Esophagus muscularis mucosa (tissue), 4 donors: ENCODE results near the gene PDE4D. TPM values are rescaled to one million over a fixed set of nuclear protein-coding genes. Genes with fewer than 3 reads are reported as not detected.
A peak's percentile ranks its signal among the peaks of the same experiment; 100 is the strongest.

Source experiments
- DNase-seq: peaks from one replicate; pipeline ENCODE4 v3.0.0-alpha.2; 2017; ENCODE audit errors: extremely low spot score
- H3K27ac ChIP-seq, 4 donors: fragments of 200-600 bp; sonication (generic); replicated peaks in 1 of 4; 1 replicate in 3 of 4; 2 replicates in 1 of 4; pipeline ENCODE4 v1.5.1; 2016 to 2019; ENCODE audit warnings: mild to moderate bottlenecking in 1 of 4
- H3K27me3 ChIP-seq, 4 donors: fragments of 200-600 bp; sonication (generic); one replicate each; pipeline versions ENCODE4 v1.5.1 to v1.6.0; 2016 to 2019
- H3K36me3 ChIP-seq, 4 donors: fragments of 200-600 bp; sonication (generic); one replicate each; pipeline ENCODE4 v1.5.1; 2016 to 2019
- H3K4me1 ChIP-seq, 4 donors: fragments of 200-600 bp; sonication (generic); one replicate each; pipeline ENCODE4 v1.5.1; 2016 to 2019
- H3K4me3 ChIP-seq, 4 donors: fragments of 200-600 bp; sonication (generic); 1 replicate in 2 of 4; 2 replicates in 2 of 4; pipeline ENCODE4 v1.5.1; 2016 to 2019; ENCODE audit warnings: mild to moderate bottlenecking in 4 of 4, moderate library complexity in 1 of 4
- H3K9me3 ChIP-seq, 4 donors: fragments of 200-600 bp; sonication (generic); 1 replicate in 3 of 4; 2 replicates in 1 of 4; pipeline ENCODE4 v1.5.1; 2016 to 2019
- EP300 ChIP-seq: sonication (generic); formaldehyde crosslinking; IDR thresholded peaks from one replicate; pipeline ENCODE4 v1.6.1; 2017; ENCODE audit warnings: antibody characterized with exemption
- POLR2A ChIP-seq: fragments of 450-650 bp; IDR thresholded peaks from one replicate; pipeline ENCODE4 v1.6.1; 2017; ENCODE audit warnings: antibody characterized with exemption, moderate library complexity, mild to moderate bottlenecking, low read depth
- POLR2AphosphoS5 ChIP-seq, 2 donors: sonication (generic); formaldehyde crosslinking; IDR thresholded peaks; one replicate each; pipeline ENCODE4 v1.6.1; 2017; ENCODE audit warnings: antibody characterized with exemption in 2 of 2
- WGBS: methylation state at CpG from one replicate; pipeline ENCODE4 v1.1.5; 2018; 5-methylcytosine and 5-hydroxymethylcytosine counted together
- intact Hi-C: fragments of 100-400 bp; cut with DNase I; formaldehyde crosslinking; loops from one replicate; pipeline ENCODE4 v1.15.1; 2023
- total RNA-seq, 4 donors: library from RNA; depleted of rRNA; stranded (reverse); fragments of >200 nt; gene quantifications; one replicate each; pipeline versions ENCODE4 v1.1.0 to v1.2.1, GENCODE V29; 2016
- TF ChIP-seq, protein P1 (sequence below), 3 experiments: fragments of 200-600 bp in 2 of 3; fragments of 450-650 bp in 1 of 3; sonication (generic) in 2 of 3; IDR thresholded peaks; one replicate each; pipeline ENCODE4 v1.5.1; 2017 to 2019; ENCODE audit warnings: antibody characterized with exemption in 3 of 3, mild to moderate bottlenecking in 2 of 3, moderate library complexity in 1 of 3

The PDE4D gene
- total RNA-seq, 4 donors from 2014 or later = 39.2 to 87.0 (median 50.2) TPM

DNA sequence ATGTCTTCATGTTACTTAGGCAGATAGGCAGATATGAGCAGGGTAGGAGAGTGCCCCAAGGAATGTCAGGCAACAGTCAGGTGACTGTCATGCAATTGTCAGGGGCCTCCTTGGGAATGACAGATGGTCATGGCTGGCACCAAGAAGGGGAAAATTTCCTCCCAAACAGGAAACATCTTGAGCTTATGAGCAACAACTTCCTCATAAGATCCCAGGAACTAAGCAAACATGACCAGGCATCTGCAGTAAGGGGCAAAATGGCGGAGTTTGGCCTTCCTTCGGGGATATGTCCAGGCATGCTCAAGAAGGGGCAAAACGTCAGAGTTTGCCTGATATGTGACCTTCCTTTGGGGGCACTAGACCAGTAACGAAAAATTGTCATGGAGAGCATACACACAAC lies 591.8 kb downstream of the PDE4D start:
- Histone ChIP-seq H3K4me3 (no peak overlapping the region), H3K9me3 (no peaks in the 10 kb centered on the region), H3K36me3 (no peaks in the 10 kb centered on the region), H3K27me3 (no peaks in the 10 kb centered on the region), H3K4me1 (peaks cover 9 to 26% (median 23%) of the 10 kb centered on the region in 4 donors), H3K27ac (no peak overlapping the region)
- no peak for TF ChIP-seq POLR2AphosphoS5 (IDR thresholded peaks at IDR 0.05)
- TF ChIP-seq, protein P1, sequence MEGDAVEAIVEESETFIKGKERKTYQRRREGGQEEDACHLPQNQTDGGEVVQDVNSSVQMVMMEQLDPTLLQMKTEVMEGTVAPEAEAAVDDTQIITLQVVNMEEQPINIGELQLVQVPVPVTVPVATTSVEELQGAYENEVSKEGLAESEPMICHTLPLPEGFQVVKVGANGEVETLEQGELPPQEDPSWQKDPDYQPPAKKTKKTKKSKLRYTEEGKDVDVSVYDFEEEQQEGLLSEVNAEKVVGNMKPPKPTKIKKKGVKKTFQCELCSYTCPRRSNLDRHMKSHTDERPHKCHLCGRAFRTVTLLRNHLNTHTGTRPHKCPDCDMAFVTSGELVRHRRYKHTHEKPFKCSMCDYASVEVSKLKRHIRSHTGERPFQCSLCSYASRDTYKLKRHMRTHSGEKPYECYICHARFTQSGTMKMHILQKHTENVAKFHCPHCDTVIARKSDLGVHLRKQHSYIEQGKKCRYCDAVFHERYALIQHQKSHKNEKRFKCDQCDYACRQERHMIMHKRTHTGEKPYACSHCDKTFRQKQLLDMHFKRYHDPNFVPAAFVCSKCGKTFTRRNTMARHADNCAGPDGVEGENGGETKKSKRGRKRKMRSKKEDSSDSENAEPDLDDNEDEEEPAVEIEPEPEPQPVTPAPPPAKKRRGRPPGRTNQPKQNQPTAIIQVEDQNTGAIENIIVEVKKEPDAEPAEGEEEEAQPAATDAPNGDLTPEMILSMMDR (IDR thresholded peaks at IDR 0.05) = no peak
- DNase-seq = no peak
- intact Hi-C loops = no loop called here
- WGBS = 91% methylated on average over 4 of the region's 4 CpGs

DNA sequence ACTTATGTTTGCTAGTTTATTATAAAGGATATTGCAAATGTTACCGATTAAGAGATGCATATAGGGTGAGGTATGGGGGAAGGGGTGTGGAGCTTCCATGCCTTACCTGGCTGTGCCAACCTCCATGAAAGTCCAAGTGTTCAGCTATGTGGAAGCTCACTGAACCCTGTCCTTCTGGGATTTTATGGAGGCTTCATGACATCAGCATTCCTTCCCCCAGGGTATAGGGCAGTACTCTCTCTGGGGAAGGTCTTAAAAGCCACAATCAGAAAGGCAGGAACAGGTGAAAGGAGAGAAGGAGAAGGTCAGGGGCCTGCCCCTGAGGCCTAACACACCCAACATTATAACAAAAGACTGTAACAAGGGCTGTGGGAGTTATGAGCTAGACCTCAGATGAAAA lies 592.6 kb downstream of the PDE4D start:
- intact Hi-C loops = no loop called here
- Histone ChIP-seq H3K4me3 (no peak overlapping the region), H3K4me1 (peaks cover 17 to 34% (median 31%) of the 10 kb centered on the region in 4 donors), H3K27ac (peak overlapping the region in 1 of 4 donors; percentile 26), H3K36me3 (no peaks in the 10 kb centered on the region), H3K9me3 (no peaks in the 10 kb centered on the region), H3K27me3 (no peaks in the 10 kb centered on the region)
- no peak for TF ChIP-seq EP300
- no peak for TF ChIP-seq POLR2A
- TF ChIP-seq POLR2AphosphoS5 (IDR thresholded peaks at IDR 0.05) = no peak
- TF ChIP-seq, protein P1 (IDR thresholded peaks at IDR 0.05) = no peak
- DNase-seq = no peak
- WGBS = 100% methylated on average over 1 of the region's 1 CpG

DNA sequence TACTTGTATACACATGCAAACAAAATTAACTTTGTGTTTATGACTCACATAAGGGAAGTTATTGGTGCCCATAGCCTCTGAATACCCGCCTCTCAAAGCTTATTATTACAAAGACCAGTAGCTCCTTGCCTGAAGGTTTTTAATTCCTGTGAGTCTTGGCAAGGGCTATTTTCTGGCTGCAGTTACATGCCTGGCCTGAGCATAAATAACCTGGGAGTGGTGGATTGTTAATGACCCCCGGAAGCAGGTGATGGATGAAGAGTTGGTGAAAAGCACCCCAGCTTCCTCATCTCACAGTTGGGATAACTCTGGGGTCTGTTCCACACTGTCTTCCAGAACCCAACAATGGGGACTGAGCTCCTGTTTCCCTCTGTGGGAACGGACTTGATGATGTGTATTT lies 594.5 kb downstream of the PDE4D start:
- peaks cover 18 to 51% (median 46%) of the 10 kb centered on the region in 4 donors for H3K4me1 ChIP-seq
- H3K27ac ChIP-seq = peak overlapping the region; percentile 55 to 75 (median 67)
- DNase-seq = no peak
- H3K4me3 ChIP-seq = no peak overlapping the region
- no peak for TF ChIP-seq POLR2AphosphoS5 (IDR thresholded peaks at IDR 0.05)
- TF ChIP-seq EP300 = no peak
- no peak for TF ChIP-seq POLR2A
- TF ChIP-seq, protein P1 (IDR thresholded peaks at IDR 0.05) = no peak
- intact Hi-C loops = no loop called here
- WGBS = 35% methylated on average over 3 of the region's 3 CpGs
- H3K9me3 ChIP-seq = no peaks in the 10 kb centered on the region
- no peaks in the 10 kb centered on the region for H3K27me3 ChIP-seq
- no peaks in the 10 kb centered on the region for H3K36me3 ChIP-seq

- H3K4me3 ChIP-seq = peak overlapping the region; percentile 39 to 53 (median 43)
- H3K27ac ChIP-seq = peak overlapping the region; percentile 65 to 75 (median 67)
- 28% methylated on average over 5 of the region's 5 CpGs for WGBS
- DNase-seq = no peak
- H3K9me3 ChIP-seq = no peaks in the 10 kb centered on the region
- H3K27me3 ChIP-seq = no peaks in the 10 kb centered on the region
- H3K4me1 ChIP-seq = peaks cover 18 to 69% (median 51%) of the 10 kb centered on the region in 4 donors
- TF ChIP-seq POLR2AphosphoS5 (IDR thresholded peaks at IDR 0.05) = no peak
- no peak for TF ChIP-seq POLR2A
- TF ChIP-seq, protein P1 (IDR thresholded peaks at IDR 0.05) = no peak
- no peaks in the 10 kb centered on the region for H3K36me3 ChIP-seq
- intact Hi-C loops = no loop called here
Measured at GRCh38 chr5:59296317-59297264, 596.9 kb downstream of the PDE4D start.
